Ecto neural progenitor cell (in vitro differentiated cells): Measurements from ENCODE around the gene PKNOX2.
"Not testable (repeated sequence)": the region's sequence is repeated elsewhere in the genome, so short reads cannot be mapped to it uniquely, and the experiment has no call there.

Source experiments
- DNase-seq: peaks from one replicate; pipeline ENCODE4 v3.0.0-alpha.2; 2018; ENCODE audit warnings: low spot score

PKNOX2 gene

GRCh38 chr11:125202362-125202880 lies 37.9 kb downstream of the PKNOX2 start:
- DNase-seq, result no peak

GRCh38 chr11:125202977-125203376 lies 38.4 kb downstream of the PKNOX2 start:
- no peak for DNase-seq

DNA sequence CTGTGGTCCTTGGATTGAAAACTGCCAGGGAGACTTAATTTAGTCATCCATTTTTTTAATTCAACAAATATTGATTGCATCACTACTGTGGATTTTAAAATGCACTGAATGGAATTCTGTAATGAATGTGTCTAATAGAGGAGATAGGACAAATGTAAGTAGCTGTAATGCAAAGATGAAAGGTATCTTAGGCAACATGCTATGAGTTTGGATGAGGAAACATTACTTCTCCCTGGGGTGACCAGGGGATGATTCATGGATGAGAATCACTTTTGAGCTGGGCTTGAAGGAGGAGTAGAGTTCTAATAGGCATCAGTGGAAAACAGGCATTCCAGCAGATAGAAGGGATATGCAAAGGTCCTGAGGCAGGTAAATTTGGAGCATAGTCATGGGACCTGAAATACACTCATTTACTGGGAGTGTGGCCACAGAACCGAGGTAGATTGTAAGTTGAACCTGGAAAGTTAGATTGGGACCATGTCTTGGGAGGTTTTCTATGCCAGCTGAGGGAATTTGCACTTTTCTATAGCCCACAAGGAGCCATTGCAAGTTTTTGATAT lies 43.4 kb downstream of the PKNOX2 start:
- no peak for DNase-seq

- no peak for DNase-seq
These were observed 45.5 kb downstream of the PKNOX2 start for GRCh38 chr11:125210066-125210465.

- DNase-seq, result no peak
These were observed 46.8 kb downstream of the PKNOX2 start for GRCh38 chr11:125211191-125211947.

DNA sequence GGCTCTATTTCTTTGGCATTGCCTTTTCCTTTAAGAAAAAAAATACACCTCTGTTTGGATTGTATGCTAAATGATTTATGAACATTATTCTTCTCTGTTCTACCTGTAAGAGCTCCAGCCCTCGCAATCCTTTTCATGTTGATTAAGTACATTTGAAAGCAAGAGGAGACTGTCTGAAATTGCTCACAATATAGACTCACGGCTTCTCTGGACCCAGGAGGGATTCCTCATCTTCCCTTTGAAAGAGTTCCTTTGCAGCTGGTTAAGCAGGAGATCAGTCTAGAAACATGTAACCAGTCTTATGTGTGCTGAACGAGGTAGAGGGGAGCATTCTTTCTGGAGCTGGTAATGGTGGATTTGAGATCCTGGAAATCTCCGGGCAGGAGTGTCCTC lies 47.4 kb downstream of the PKNOX2 start:
- DNase-seq, result no peak

DNA sequence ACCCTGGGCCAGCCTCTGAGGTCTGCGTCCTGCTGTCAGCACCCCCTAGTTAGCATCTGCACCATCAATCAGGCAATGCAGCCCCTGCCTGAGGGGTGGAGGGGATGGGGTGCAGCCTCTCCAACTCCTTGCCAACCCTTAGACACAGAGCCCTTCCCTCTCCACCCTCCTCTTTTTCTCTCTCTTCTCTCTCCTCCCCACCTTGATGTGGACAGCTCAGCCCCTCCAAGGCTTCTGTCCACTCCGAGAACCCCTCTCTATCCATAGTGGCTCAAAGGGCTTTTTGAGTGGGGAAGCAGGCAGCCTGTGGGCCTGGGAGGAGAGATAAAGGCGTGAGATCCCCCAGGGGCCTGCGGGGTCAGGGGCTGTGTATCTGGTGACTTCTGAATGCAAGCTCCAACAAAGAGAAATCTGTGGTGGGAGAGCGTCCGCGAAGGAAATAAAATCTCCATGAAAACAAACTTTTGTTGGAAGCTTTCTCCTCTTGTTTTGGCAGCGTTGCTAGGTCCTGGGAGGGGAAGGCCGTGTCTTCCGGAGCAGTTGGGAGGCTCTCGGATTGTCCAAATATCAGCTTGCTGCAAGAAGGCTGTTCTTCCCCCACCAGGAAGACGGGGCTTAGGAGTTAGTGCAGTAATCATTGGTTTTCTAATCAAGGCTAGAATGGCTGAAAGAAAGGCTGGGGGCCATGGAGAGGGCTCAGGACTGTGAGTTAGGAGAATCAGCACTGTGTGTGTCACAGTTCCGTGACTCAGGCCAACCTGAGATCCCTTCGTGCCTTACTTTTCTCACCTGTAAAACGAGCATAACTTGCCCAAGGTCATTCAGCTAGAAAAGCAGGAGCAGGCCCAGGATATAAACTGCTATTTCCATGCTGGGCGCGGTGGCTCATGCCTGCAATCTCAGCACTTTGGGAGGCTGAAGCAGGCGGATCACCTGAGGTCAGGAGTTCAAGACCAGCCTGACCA lies 50.3 kb downstream of the PKNOX2 start:
- peak; percentile 70 for DNase-seq

- no peak for DNase-seq
These were observed 51.4 kb downstream of the PKNOX2 start for GRCh38 chr11:125215976-125216375.

DNA sequence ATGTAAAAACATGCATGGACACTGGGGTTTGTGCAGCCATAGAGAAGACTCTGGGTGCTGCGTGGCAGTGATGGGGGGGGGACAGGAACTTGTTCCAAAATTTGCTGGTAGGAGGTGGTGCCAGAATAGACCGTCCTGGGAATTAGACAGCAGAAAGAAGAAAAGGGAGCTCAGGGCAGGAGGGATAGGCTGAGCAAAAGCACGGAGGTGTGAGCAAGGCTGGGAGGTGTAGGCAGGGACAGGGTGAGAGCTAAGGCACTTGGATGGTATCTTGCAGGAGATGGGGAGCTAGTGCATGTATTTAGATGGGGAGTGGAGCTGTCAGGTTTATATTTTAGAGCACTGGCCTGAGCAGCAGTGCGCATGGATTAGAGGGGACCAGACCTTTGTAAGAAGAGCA lies 53.8 kb downstream of the PKNOX2 start:
- no peak for DNase-seq

- DNase-seq, result no peak
These were observed 56.9 kb downstream of the PKNOX2 start for GRCh38 chr11:125221461-125221860.

GRCh38 chr11:125222494-125222893 lies 57.9 kb downstream of the PKNOX2 start:
- no peak for DNase-seq

DNA sequence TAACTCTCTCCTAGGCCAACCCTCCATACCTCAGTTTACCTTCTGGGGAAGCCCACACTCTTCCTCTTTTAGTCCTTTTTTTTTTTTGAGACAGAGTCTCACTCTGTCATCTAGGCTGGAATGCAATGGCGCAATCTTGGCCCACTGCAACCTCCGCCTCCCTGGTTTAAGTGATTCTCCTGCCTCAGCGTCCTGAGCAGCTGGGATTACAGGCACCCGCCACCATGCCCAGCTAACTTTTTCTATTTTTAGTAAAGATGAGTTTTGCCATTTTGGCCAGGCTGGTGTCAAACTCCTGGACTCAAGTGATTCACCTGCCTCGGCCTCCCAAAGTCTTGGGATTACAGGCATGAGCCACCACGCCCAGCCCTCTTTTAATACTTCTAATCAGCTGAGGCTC lies 58.6 kb downstream of the PKNOX2 start:
- not testable (repeated sequence) for DNase-seq

GRCh38 chr11:125223901-125224361 lies 59.4 kb downstream of the PKNOX2 start:
- DNase-seq, result no peak

- DNase-seq, result no peak
These were observed 60.0 kb downstream of the PKNOX2 start for GRCh38 chr11:125224391-125225021.

DNA sequence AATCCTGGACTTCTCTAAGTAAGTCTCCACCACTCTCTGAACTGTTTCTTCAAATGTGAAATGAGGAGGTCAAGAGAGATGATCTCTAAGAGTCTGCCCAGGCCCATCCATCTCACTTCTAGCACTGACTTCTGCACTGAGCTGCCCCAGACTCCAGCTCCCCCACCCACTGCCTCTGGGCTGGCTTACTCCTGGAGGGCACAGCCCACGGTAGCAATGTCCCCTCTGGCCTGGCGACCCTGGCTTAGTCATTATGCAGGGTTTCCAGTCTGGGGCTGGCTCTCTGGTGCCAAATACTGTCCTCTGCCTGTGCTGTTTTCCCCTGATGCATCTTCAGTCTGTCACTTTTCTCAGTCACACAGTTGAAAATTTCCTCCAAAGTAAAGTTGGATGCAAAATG lies 60.9 kb downstream of the PKNOX2 start:
- no peak for DNase-seq

DNA sequence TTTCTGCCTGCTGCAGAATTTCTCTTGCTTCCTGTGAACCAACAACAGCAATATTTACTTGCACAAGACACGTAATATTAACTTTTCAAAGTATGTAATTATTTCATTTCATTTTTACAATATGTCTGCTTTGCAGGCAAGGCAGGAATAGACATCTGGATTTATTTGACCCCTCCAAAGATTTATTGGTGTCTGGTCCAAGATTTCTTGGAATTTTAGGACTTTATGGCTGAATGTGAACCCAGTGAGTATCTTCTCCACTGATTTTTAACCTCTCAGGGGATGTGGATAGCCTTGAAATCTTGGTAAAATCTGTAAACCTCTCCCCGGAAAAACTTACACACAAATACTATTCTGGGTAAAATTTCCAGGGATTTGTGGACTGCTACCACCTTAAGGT lies 61.5 kb downstream of the PKNOX2 start:
- DNase-seq, result no peak

GRCh38 chr11:125226706-125227105 lies 62.2 kb downstream of the PKNOX2 start:
- no peak for DNase-seq

DNA sequence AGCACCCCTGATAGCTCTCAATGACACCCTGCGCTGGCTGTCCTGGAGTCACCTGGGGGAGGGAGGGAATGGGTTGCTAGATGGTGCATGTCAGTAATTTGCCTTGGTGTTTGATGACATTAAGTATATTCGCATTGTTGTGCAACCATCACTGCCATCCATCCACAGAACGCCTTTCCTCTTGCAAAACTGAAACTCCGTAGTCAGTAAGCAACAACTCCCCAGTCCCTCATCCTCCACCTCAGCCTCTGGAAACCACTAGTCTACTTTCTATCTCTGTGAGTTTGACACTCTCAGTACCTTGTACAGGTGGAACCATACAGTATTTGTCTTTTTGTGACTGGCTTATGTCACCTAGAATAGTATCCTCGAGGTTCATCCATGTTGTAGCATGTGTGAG lies 62.6 kb downstream of the PKNOX2 start:
- no peak for DNase-seq

GRCh38 chr11:125228445-125228844 lies 63.9 kb downstream of the PKNOX2 start:
- DNase-seq, result no peak

- DNase-seq, result no peak
These were observed 64.4 kb downstream of the PKNOX2 start for GRCh38 chr11:125228993-125229392.

GRCh38 chr11:125229916-125230315 lies 65.4 kb downstream of the PKNOX2 start:
- DNase-seq, result no peak

DNA sequence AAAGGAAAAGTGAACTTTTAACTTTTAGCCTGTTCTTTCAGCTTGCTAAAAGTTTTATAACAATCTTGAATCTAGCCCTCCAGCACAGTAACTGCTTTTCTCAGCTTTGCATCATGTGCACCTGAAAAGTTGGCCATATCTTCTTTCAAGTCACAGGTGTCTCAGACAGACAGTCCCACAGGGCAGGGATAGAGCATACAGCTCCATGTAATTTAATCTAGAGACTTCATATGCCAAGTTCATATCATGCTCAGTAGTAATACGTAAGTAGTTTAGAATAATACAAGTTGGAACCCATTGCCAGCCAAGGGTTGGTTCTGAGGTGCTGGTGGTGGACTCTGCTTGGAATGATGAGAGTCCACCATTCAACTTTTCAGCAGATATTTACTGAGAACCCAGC lies 68.6 kb downstream of the PKNOX2 start:
- no peak for DNase-seq
